Naive thymus-derived CD4-positive, alpha-beta T cell (primary cell): ENCODE results near the gene LYZL6. TPM values are rescaled to one million over a fixed set of nuclear protein-coding genes. Genes with fewer than 3 reads are reported as not detected.

ENCODE experiments used
- ATAC-seq: fragments of 150-1000 bp; cut with Tn5 transposase; 2 replicates; pipeline ENCODE4 v1.10.0; 2021; ENCODE audit warnings: mild to moderate bottlenecking, moderate library complexity
- CTCF ChIA-PET: fragments of 350-600 bp; sonication (Branson Sonifier 250); formaldehyde crosslinking; loops from one replicate; lab custom pipeline; 2021; ENCODE audit warnings: antibody characterized with exemption; lab: Charles Lee
- POLR2A ChIA-PET: fragments of 350-600 bp; sonication (Branson Sonifier 250); formaldehyde crosslinking; loops from one replicate; lab custom pipeline; 2021; ENCODE audit warnings: antibody characterized with exemption, inconsistent platforms; lab: Charles Lee
- DNase-seq, 9 donors: peaks; one replicate each; pipeline versions ENCODE4 v3.0.0 to v3.0.0-alpha.2; 2020 to 2022; ENCODE audit warnings: mixed read lengths in 1 of 9
- H3K27ac ChIP-seq: one replicate; pipeline ENCODE4 v1.7.0; 2013; ENCODE audit warnings: mild to moderate bottlenecking, low read depth, low read length, moderate library complexity
- H3K27me3 ChIP-seq, 2 donors: one replicate each; pipeline ENCODE4 v1.7.0; 2013; ENCODE audit warnings: low read length in 2 of 2, mild to moderate bottlenecking in 2 of 2, moderate library complexity in 2 of 2; ENCODE audit not compliant: control insufficient read depth in 2 of 2, insufficient read depth in 2 of 2
- H3K36me3 ChIP-seq, 3 experiments: 1 replicate in 2 of 3; 2 replicates in 1 of 3; pipeline ENCODE4 v1.7.0; 2013; ENCODE audit warnings: low read length in 3 of 3, mild to moderate bottlenecking in 3 of 3, moderate library complexity in 1 of 3; ENCODE audit not compliant: insufficient read depth in 3 of 3, control insufficient read depth in 2 of 3
- H3K4me1 ChIP-seq, 2 donors: one replicate each; pipeline ENCODE4 v1.7.0; 2013; ENCODE audit warnings: low read length in 2 of 2, mild to moderate bottlenecking in 2 of 2, moderate library complexity in 1 of 2; ENCODE audit not compliant: control insufficient read depth in 2 of 2, insufficient read depth in 2 of 2
- H3K4me3 ChIP-seq: 2 replicates; pipeline ENCODE4 v1.7.0; 2013; ENCODE audit warnings: mild to moderate bottlenecking, low read length
- H3K9me3 ChIP-seq, 3 experiments: 1 replicate in 2 of 3; 2 replicates in 1 of 3; pipeline ENCODE4 v1.7.0; 2013; ENCODE audit warnings: low read length in 3 of 3; ENCODE audit not compliant: control insufficient read depth in 2 of 3
- H3K27ac Mint-ChIP-seq, 9 donors: one replicate each; pipeline ENCODE4 v1.8.0; 2020 to 2022; ENCODE audit warnings: mixed read lengths in 9 of 9, mild to moderate bottlenecking in 8 of 9, moderate library complexity in 5 of 9, inconsistent platforms in 2 of 9
- H3K27me3 Mint-ChIP-seq, 5 donors: one replicate each; pipeline ENCODE4 v1.8.0; 2021 to 2022; ENCODE audit warnings: mixed read lengths in 5 of 5, mild to moderate bottlenecking in 1 of 5
- H3K36me3 Mint-ChIP-seq, 5 donors: one replicate each; pipeline ENCODE4 v1.8.0; 2020 to 2022; ENCODE audit warnings: mixed read lengths in 5 of 5, mild to moderate bottlenecking in 3 of 5, inconsistent platforms in 1 of 5
- H3K4me1 Mint-ChIP-seq, 7 donors: one replicate each; pipeline ENCODE4 v1.8.0; 2020 to 2022; ENCODE audit warnings: mixed read lengths in 7 of 7, mild to moderate bottlenecking in 3 of 7, inconsistent platforms in 1 of 7
- H3K4me3 Mint-ChIP-seq, 10 donors: one replicate each; pipeline ENCODE4 v1.8.0; 2020 to 2022; ENCODE audit warnings: mild to moderate bottlenecking in 10 of 10, mixed read lengths in 10 of 10, moderate library complexity in 6 of 10, inconsistent platforms in 2 of 10
- H3K9me3 Mint-ChIP-seq, 11 donors: one replicate each; pipeline ENCODE4 v1.8.0; 2020 to 2022; ENCODE audit warnings: mixed read lengths in 11 of 11, mild to moderate bottlenecking in 4 of 11, inconsistent platforms in 1 of 11, moderate library complexity in 1 of 11
- intact Hi-C, 2 donors: fragments of 100-400 bp; cut with micrococcal nuclease; formaldehyde crosslinking; loops; one replicate each; pipeline ENCODE4 v1.15.1; 2023
- polyA plus RNA-seq, 2 donors: library from polyadenylated mRNA; unstranded; fragments of 300-500 nt; fragmentation: Illumina TruSeq; gene quantifications; one replicate each; pipeline ENCODE4 v1.2.3, GENCODE V29; 2021
- total RNA-seq, 6 experiments: library from RNA in 5 of 6; stranded (reverse) in 5 of 6; gene quantifications; 1 replicate in 5 of 6; 2 replicates in 1 of 6; pipeline ENCODE4 v1.2.3 and lab custom pipeline; 2021 to 2026

The LYZL6 gene
- total and polyA plus RNA-seq, 7 experiments from 2014 or later = not detected

GRCh38 chr17:35972535-35972934 is 29.0 kb upstream of the LYZL6 start:
- POLR2A ChIA-PET = no interaction called here
- peaks cover 0 to 9% (median 0%) of the 10 kb centered on the region in 7 donors for H3K4me1 Mint-ChIP-seq
- no peaks in the 10 kb centered on the region for H3K9me3 ChIP-seq
- H3K27ac ChIP-seq = no peak overlapping the region
- DNase-seq (no peak), ATAC-seq (no peak)
- H3K36me3 ChIP-seq = no peaks in the 10 kb centered on the region
- no peaks in the 10 kb centered on the region for H3K36me3 Mint-ChIP-seq
- no peak overlapping the region for H3K4me3 ChIP-seq
- H3K27me3 ChIP-seq = no peaks in the 10 kb centered on the region
- no peaks in the 10 kb centered on the region for H3K4me1 ChIP-seq
- intact Hi-C loops = loop anchor here in 1 of 2 donors (5.0 kb wide), 1 partner anchor 1265 kb away; no protein-coding TSS in a partner anchor
- no peaks in the 10 kb centered on the region for H3K9me3 Mint-ChIP-seq
- H3K27ac Mint-ChIP-seq = no peak overlapping the region
- CTCF ChIA-PET = no interaction called here
- H3K4me3 Mint-ChIP-seq = no peak overlapping the region
- H3K27me3 Mint-ChIP-seq = peaks cover 0 to 13% (median 5%) of the 10 kb centered on the region in 5 donors

GRCh38 chr17:35972066-35972465 is 28.6 kb upstream of the LYZL6 start:
- H3K27ac ChIP-seq = no peak overlapping the region
- H3K4me3 ChIP-seq = no peak overlapping the region
- H3K36me3 ChIP-seq = no peaks in the 10 kb centered on the region
- intact Hi-C loops = loop anchor here in 1 of 2 donors (5.0 kb wide), 1 partner anchor 1265 kb away; no protein-coding TSS in a partner anchor
- Mint-ChIP-seq H3K9me3 (no peaks in the 10 kb centered on the region), H3K4me3 (no peak overlapping the region), H3K36me3 (no peaks in the 10 kb centered on the region), H3K4me1 (peaks cover 0 to 9% (median 0%) of the 10 kb centered on the region in 7 donors), H3K27ac (no peak overlapping the region), H3K27me3 (peaks cover 0 to 13% (median 5%) of the 10 kb centered on the region in 5 donors)
- H3K9me3 ChIP-seq = no peaks in the 10 kb centered on the region
- DNase-seq = no peak
- ATAC-seq = no peak
- H3K4me1 ChIP-seq = no peaks in the 10 kb centered on the region
- H3K27me3 ChIP-seq = no peaks in the 10 kb centered on the region
- ChIA-PET CTCF (no interaction called here), POLR2A (no interaction called here)

GRCh38 chr17:35969558-35970380 is 26.3 kb upstream of the LYZL6 start:
- no peaks in the 10 kb centered on the region for H3K27me3 ChIP-seq
- no peak overlapping the region for H3K27ac Mint-ChIP-seq
- H3K4me3 Mint-ChIP-seq = no peak overlapping the region
- no peak overlapping the region for H3K27ac ChIP-seq
- H3K36me3 Mint-ChIP-seq = no peaks in the 10 kb centered on the region
- H3K9me3 Mint-ChIP-seq = no peaks in the 10 kb centered on the region
- no peak overlapping the region for H3K4me3 ChIP-seq
- DNase-seq = peak; percentile 4 to 67 (median 41)
- H3K27me3 Mint-ChIP-seq = peaks cover 0 to 19% (median 0%) of the 10 kb centered on the region in 5 donors
- H3K9me3 ChIP-seq = no peaks in the 10 kb centered on the region
- peaks cover 0 to 4% (median 0%) of the 10 kb centered on the region in 7 donors for H3K4me1 Mint-ChIP-seq
- H3K4me1 ChIP-seq = no peaks in the 10 kb centered on the region
- H3K36me3 ChIP-seq = no peaks in the 10 kb centered on the region
- intact Hi-C loops = loop anchor here (1.0 to 5.0 kb wide), 7 partner anchors 103 to 1268 kb away; no protein-coding TSS in a partner anchor
- ChIA-PET POLR2A (no interaction called here), CTCF (interaction anchor here (0.6 to 1.1 kb wide), 3 partner anchors 8 to 513 kb away, joined by 3 to 4 read pairs (median 3); no protein-coding TSS in a partner anchor)
- peak; percentile 73 for ATAC-seq

- intact Hi-C loops = loop anchor here (1.0 to 5.0 kb wide), 6 partner anchors 104 to 515 kb away; no protein-coding TSS in a partner anchor
- H3K4me1 ChIP-seq = no peaks in the 10 kb centered on the region
- H3K9me3 ChIP-seq = no peaks in the 10 kb centered on the region
- POLR2A ChIA-PET = no interaction called here
- Mint-ChIP-seq H3K27ac (no peak overlapping the region), H3K4me1 (peaks cover 0 to 4% (median 0%) of the 10 kb centered on the region in 7 donors), H3K4me3 (no peak overlapping the region), H3K36me3 (no peaks in the 10 kb centered on the region), H3K27me3 (peaks cover 0 to 23% (median 0%) of the 10 kb centered on the region in 5 donors), H3K9me3 (no peaks in the 10 kb centered on the region)
- H3K27me3 ChIP-seq = no peaks in the 10 kb centered on the region
- H3K4me3 ChIP-seq = no peak overlapping the region
- CTCF ChIA-PET = interaction anchor here (1.1 kb wide), 2 partner anchors 9 to 515 kb away, joined by 3 to 4 read pairs; no protein-coding TSS in a partner anchor
- no peak for ATAC-seq
- no peaks in the 10 kb centered on the region for H3K36me3 ChIP-seq
- H3K27ac ChIP-seq = no peak overlapping the region
- no peak for DNase-seq
These were observed 25.1 kb upstream of the LYZL6 start for GRCh38 chr17:35968520-35969054.

GRCh38 chr17:35965272-35965671 is 21.8 kb upstream of the LYZL6 start:
- DNase-seq = no peak
- Mint-ChIP-seq H3K4me3 (no peak overlapping the region), H3K9me3 (no peaks in the 10 kb centered on the region), H3K4me1 (peaks cover 0 to 4% (median 0%) of the 10 kb centered on the region in 7 donors), H3K27ac (no peak overlapping the region), H3K36me3 (no peaks in the 10 kb centered on the region), H3K27me3 (peaks cover 0 to 20% (median 7%) of the 10 kb centered on the region in 5 donors)
- Histone ChIP-seq H3K27ac (no peak overlapping the region), H3K4me3 (no peak overlapping the region), H3K27me3 (no peaks in the 10 kb centered on the region), H3K4me1 (no peaks in the 10 kb centered on the region), H3K36me3 (no peaks in the 10 kb centered on the region), H3K9me3 (no peaks in the 10 kb centered on the region)
- POLR2A ChIA-PET = no interaction called here
- intact Hi-C loops = loop anchor here in 1 of 2 donors (5.0 kb wide), 1 partner anchor 118 kb away; no protein-coding TSS in a partner anchor
- CTCF ChIA-PET = interaction anchor here (0.6 kb wide), 1 partner anchor 369 kb away, joined by 3 read pairs; no protein-coding TSS in a partner anchor
- ATAC-seq = no peak

GRCh38 chr17:35963663-35964062 is 20.1 kb upstream of the LYZL6 start:
- no peak overlapping the region for H3K4me3 ChIP-seq
- H3K27ac ChIP-seq = no peak overlapping the region
- H3K27ac Mint-ChIP-seq = no peak overlapping the region
- intact Hi-C loops = no loop called here
- H3K4me1 Mint-ChIP-seq = no peaks in the 10 kb centered on the region
- H3K36me3 ChIP-seq = no peaks in the 10 kb centered on the region
- H3K36me3 Mint-ChIP-seq = no peaks in the 10 kb centered on the region
- H3K27me3 Mint-ChIP-seq = peaks cover 0 to 26% (median 12%) of the 10 kb centered on the region in 5 donors
- DNase-seq (no peak), ATAC-seq (no peak)
- POLR2A ChIA-PET = no interaction called here
- H3K9me3 Mint-ChIP-seq = no peaks in the 10 kb centered on the region
- H3K4me3 Mint-ChIP-seq = no peak overlapping the region
- CTCF ChIA-PET = interaction anchor here (0.6 kb wide), 2 partner anchors 31 to 183 kb away, joined by 3 read pairs; no protein-coding TSS in a partner anchor
- H3K9me3 ChIP-seq = no peaks in the 10 kb centered on the region
- H3K4me1 ChIP-seq = no peaks in the 10 kb centered on the region
- H3K27me3 ChIP-seq = no peaks in the 10 kb centered on the region
